ENCODE data around the gene ERGIC1.

The ERGIC1 gene

GRCh38 chr5:172870291-172870714, 36.3 kb downstream of the ERGIC1 start:
- ChIA-PET POLR2A (interaction anchor here (1.0 kb wide), 1 partner anchor 99 kb away, joined by 3 read pairs; the partner anchor contains the start of gene DUSP1), CTCF (no interaction called here)
- no peak for DNase-seq (ENCODE audit: extremely low spot score)
- TF ChIP-seq ZNF384 (IDR thresholded peaks at IDR 0.05) (no peak), ELF4 (IDR thresholded peaks at IDR 0.05) (no peak), PKNOX1 (IDR thresholded peaks at IDR 0.05) (no peak), NFRKB (IDR thresholded peaks at IDR 0.05) (no peak), FOXM1 (IDR thresholded peaks at IDR 0.05; ENCODE audit: borderline replicate concordance) (no peak), SUZ12 (IDR thresholded peaks at IDR 0.05) (no peak), LEF1 (IDR thresholded peaks at IDR 0.05; ENCODE audit: borderline replicate concordance) (no peak), L3MBTL2 (conservative IDR thresholded peaks at IDR 0.05) (no peak), TARDBP (IDR thresholded peaks at IDR 0.05) (no peak), ARNT (IDR thresholded peaks at IDR 0.05) (no peak), HDGF (IDR thresholded peaks at IDR 0.05; ENCODE audit: borderline replicate concordance) (no peak), SP1 (IDR thresholded peaks at IDR 0.05) (no peak), FOXA1 (IDR thresholded peaks at IDR 0.05) (no peak), CTBP1 (IDR thresholded peaks at IDR 0.05; ENCODE audit: borderline replicate concordance) (no peak)

DNA sequence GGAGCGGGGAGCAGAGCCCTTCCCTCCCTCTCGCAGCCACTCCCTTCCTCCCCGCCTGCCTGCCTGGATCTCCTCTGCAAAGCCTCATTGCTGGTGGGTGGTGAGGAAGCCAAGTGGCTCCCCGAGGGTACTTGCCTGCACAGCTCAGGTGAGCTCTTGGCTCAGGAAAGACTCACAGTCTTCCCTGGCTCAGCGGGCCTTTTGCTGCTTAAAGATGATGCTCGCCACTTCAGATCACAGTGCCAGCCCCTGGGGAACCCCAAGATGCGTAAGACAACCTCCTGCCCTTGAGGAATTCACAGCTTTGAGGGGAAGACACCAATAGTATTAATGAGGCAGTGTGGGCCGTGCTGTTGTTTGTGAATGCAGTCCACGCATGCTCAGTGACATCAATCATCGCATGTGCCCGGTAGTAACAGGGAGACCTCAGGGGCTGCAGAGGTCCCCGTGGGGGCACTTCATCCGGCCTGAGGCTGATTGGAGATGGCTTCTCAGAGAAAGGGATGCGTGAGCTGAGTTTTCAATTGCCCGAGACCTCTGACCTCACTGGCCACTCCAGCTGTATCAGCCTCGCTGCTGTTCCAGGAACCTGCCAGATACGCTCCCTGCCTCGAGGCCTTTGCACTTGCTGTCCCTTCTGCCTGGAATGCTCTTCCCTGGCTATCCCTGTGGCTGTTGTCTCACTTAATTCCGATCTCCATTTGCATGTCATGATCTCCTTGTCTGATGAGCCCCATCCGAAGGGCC, 36.8 kb downstream of the ERGIC1 start:
- no peak for TF ChIP-seq PKNOX1 (IDR thresholded peaks at IDR 0.05)
- no peak for TF ChIP-seq FOXA1 (IDR thresholded peaks at IDR 0.05)
- no peak for TF ChIP-seq LEF1 (IDR thresholded peaks at IDR 0.05; ENCODE audit: borderline replicate concordance)
- TF ChIP-seq ELF4 (IDR thresholded peaks at IDR 0.05): no peak
- TF ChIP-seq HDGF (IDR thresholded peaks at IDR 0.05; ENCODE audit: borderline replicate concordance): no peak
- TF ChIP-seq FOXM1 (IDR thresholded peaks at IDR 0.05; ENCODE audit: borderline replicate concordance): no peak
- no peak for TF ChIP-seq TARDBP (IDR thresholded peaks at IDR 0.05)
- no peak for TF ChIP-seq SUZ12 (IDR thresholded peaks at IDR 0.05)
- no peak for TF ChIP-seq ARNT (IDR thresholded peaks at IDR 0.05)
- no peak for TF ChIP-seq L3MBTL2 (conservative IDR thresholded peaks at IDR 0.05)
- TF ChIP-seq FOXK2 (IDR thresholded peaks at IDR 0.05): no peak
- no peak for TF ChIP-seq SP1 (IDR thresholded peaks at IDR 0.05)
- DNase-seq (ENCODE audit: extremely low spot score): no peak
- CTCF ChIA-PET: interaction anchor here (1.3 kb wide), 1 partner anchor 156 kb away, joined by 4 read pairs; no protein-coding TSS in a partner anchor
- POLR2A ChIA-PET: no interaction called here

- CTCF ChIA-PET: interaction anchor here (1.3 kb wide), 1 partner anchor 157 kb away, joined by 4 read pairs; no protein-coding TSS in a partner anchor
- POLR2A ChIA-PET: no interaction called here
- no peak for TF ChIP-seq ARNT (IDR thresholded peaks at IDR 0.05)
- no peak for TF ChIP-seq L3MBTL2 (conservative IDR thresholded peaks at IDR 0.05)
- no peak for TF ChIP-seq SUZ12 (IDR thresholded peaks at IDR 0.05)
- no peak for TF ChIP-seq ELF4 (IDR thresholded peaks at IDR 0.05)
- TF ChIP-seq BHLHE40 (IDR thresholded peaks at IDR 0.05; ENCODE audit: borderline replicate concordance): no peak
- no peak for TF ChIP-seq LEF1 (IDR thresholded peaks at IDR 0.05; ENCODE audit: borderline replicate concordance)
- TF ChIP-seq SP1 (IDR thresholded peaks at IDR 0.05): no peak
- TF ChIP-seq NFRKB (IDR thresholded peaks at IDR 0.05): no peak
- TF ChIP-seq PKNOX1 (IDR thresholded peaks at IDR 0.05): no peak
- no peak for TF ChIP-seq FOXA1 (IDR thresholded peaks at IDR 0.05)
- no peak for TF ChIP-seq HDGF (IDR thresholded peaks at IDR 0.05; ENCODE audit: borderline replicate concordance)
- TF ChIP-seq FOXK2 (IDR thresholded peaks at IDR 0.05): no peak
- no peak for DNase-seq (ENCODE audit: extremely low spot score)
These were observed 37.5 kb downstream of the ERGIC1 start for GRCh38 chr5:172871536-172871935.

DNA sequence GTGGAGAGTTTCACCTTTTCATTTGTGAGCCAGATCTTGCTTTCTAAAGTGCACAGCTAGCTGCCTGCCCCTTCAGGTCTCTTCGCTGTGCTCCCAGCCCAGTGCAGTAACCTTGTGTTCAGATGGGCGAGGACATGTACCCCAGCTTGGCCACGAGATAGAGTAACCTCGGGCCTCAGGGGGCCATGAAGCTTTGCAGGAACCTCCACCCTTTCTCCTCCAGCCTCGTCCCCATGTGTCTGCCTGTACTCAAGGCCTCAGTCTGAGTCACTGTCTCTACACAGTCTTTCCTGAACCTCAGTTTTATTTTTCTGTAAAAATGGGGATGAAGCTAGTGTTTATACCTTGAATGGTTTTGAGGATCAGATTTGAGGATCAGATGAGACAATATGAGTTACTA, 37.9 kb downstream of the ERGIC1 start:
- POLR2A ChIA-PET: no interaction called here
- CTCF ChIA-PET: interaction anchor here (1.3 kb wide), 1 partner anchor 157 kb away, joined by 4 read pairs; no protein-coding TSS in a partner anchor
- TF ChIP-seq ARNT (IDR thresholded peaks at IDR 0.05): no peak
- TF ChIP-seq CTBP1 (IDR thresholded peaks at IDR 0.05; ENCODE audit: borderline replicate concordance): no peak
- no peak for TF ChIP-seq BHLHE40 (IDR thresholded peaks at IDR 0.05; ENCODE audit: borderline replicate concordance)
- TF ChIP-seq SP1 (IDR thresholded peaks at IDR 0.05): no peak
- TF ChIP-seq PKNOX1 (IDR thresholded peaks at IDR 0.05): no peak
- no peak for TF ChIP-seq LEF1 (IDR thresholded peaks at IDR 0.05; ENCODE audit: borderline replicate concordance)
- TF ChIP-seq ELF4 (IDR thresholded peaks at IDR 0.05): no peak
- TF ChIP-seq SUZ12 (IDR thresholded peaks at IDR 0.05): no peak
- no peak for TF ChIP-seq FOXK2 (IDR thresholded peaks at IDR 0.05)
- no peak for TF ChIP-seq NFRKB (IDR thresholded peaks at IDR 0.05)
- TF ChIP-seq FOXA1 (IDR thresholded peaks at IDR 0.05): no peak
- no peak for TF ChIP-seq ZNF384 (IDR thresholded peaks at IDR 0.05)
- TF ChIP-seq FOXM1 (IDR thresholded peaks at IDR 0.05; ENCODE audit: borderline replicate concordance): no peak
- no peak for DNase-seq (ENCODE audit: extremely low spot score)

DNA sequence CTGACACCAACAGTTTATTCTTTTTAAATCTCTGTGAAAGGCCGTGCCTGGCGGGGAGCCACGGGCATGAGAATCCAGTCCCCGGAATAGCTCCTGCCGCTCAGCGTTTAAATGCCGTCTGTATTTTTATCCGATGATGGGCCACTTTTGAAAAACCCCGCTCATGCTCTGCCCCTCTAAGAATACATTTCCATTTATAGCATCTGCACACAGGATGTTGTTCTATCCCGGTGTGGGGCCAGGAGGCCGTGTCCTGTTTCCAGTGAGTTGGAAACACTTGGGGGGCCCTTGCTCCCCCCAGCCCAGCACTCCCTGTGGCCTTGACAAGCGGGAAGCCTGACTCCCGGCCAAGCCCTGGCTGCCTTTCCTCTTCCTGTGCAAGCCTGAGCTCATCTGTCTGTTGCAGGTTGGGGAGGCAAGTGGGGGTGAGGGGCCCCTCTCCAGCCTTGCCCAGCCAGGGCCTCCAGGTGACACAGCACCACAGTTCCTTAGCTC, 39.0 kb downstream of the ERGIC1 start:
- CTCF ChIA-PET: no interaction called here
- no peak for DNase-seq (ENCODE audit: extremely low spot score)
- POLR2A ChIA-PET: interaction anchor here (1.1 kb wide), 1 partner anchor 102 kb away, joined by 3 read pairs; the partner anchor contains the start of gene DUSP1
- no peak for TF ChIP-seq ELF4 (IDR thresholded peaks at IDR 0.05)

All from HEK293T (cell line).